ENCODE results near the gene CFAP46.

The CFAP46 gene

GRCh38 chr10:132912225-132912712 is 30.1 kb downstream of the CFAP46 start:
- H3K4me1 Mint-ChIP-seq (ENCODE audit: low read depth) = no peaks in the 10 kb centered on the region
- H3K9me3 Mint-ChIP-seq = no peaks in the 10 kb centered on the region
- no peaks in the 10 kb centered on the region for H3K36me3 Mint-ChIP-seq (ENCODE audit: low read depth)
- H3K4me3 Mint-ChIP-seq = no peak overlapping the region
- no peaks in the 10 kb centered on the region for H3K27me3 Mint-ChIP-seq
- H3K27ac Mint-ChIP-seq = no peak overlapping the region

DNA sequence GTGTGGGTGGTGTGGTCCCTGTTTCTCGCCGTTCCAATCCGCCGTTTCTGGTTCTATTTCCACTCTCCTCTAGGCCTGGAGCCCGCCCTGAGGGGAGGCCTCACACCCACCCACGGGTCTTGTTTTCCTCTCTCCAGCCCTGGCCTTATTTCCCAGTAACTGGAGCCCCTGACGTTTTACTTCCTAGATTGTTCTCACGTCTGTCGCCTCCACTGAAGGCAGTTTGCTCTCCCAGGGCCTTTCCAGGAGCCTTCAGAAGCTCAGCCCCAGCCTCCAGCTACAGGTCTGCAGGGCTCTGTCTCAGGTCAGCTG is 30.6 kb downstream of the CFAP46 start:
- Mint-ChIP-seq H3K27me3 (no peaks in the 10 kb centered on the region), H3K27ac (no peak overlapping the region), H3K9me3 (no peaks in the 10 kb centered on the region), H3K36me3 (ENCODE audit: low read depth) (no peaks in the 10 kb centered on the region), H3K4me1 (ENCODE audit: low read depth) (no peaks in the 10 kb centered on the region), H3K4me3 (no peak overlapping the region)

DNA sequence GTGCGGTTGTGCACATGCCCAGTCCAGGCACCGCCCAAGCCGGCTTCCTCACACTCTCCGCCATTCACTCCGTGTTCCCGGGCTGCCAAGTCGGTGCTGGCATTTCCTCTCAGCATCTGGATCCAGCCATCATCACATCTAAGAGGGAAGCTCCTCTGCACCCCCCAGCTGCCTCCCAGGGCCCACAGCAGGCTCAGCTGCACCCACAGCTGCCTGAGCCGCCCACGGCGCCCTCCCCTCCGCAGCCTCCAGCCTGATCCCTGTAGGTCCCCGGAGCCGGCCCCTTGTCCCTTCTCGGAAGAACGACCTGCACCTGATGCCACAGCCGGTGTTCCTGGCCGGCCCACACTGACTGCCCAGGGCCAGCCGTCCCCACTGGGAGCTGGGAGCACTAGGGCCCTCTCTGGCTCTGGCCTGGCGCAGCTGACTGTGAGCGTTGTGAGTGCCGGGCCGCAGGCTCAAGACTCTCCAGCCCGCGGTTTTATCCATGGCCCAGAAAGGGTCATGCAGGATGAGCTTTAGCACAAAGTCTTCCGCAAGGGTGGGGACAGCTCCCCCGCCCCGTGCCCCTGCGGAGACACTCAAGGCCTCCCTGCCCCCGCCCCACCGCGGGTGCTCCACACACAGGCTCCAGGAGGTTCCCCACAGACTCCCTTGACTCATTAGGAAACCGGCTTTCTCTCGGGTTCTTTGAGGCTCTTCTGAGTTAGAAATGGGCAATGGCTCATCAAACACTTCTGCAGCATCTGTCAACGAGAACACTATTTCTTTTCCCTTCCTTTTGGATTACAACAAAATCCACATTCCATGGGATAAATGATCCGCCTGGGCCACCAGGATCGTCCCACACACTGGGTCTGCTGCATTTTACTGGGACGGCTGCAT is 31.2 kb downstream of the CFAP46 start:
- no peaks in the 10 kb centered on the region for H3K27me3 Mint-ChIP-seq
- no peaks in the 10 kb centered on the region for H3K9me3 Mint-ChIP-seq
- H3K4me3 Mint-ChIP-seq = no peak overlapping the region
- H3K4me1 Mint-ChIP-seq (ENCODE audit: low read depth) = no peaks in the 10 kb centered on the region
- H3K36me3 Mint-ChIP-seq (ENCODE audit: low read depth) = no peaks in the 10 kb centered on the region
- no peak overlapping the region for H3K27ac Mint-ChIP-seq

DNA sequence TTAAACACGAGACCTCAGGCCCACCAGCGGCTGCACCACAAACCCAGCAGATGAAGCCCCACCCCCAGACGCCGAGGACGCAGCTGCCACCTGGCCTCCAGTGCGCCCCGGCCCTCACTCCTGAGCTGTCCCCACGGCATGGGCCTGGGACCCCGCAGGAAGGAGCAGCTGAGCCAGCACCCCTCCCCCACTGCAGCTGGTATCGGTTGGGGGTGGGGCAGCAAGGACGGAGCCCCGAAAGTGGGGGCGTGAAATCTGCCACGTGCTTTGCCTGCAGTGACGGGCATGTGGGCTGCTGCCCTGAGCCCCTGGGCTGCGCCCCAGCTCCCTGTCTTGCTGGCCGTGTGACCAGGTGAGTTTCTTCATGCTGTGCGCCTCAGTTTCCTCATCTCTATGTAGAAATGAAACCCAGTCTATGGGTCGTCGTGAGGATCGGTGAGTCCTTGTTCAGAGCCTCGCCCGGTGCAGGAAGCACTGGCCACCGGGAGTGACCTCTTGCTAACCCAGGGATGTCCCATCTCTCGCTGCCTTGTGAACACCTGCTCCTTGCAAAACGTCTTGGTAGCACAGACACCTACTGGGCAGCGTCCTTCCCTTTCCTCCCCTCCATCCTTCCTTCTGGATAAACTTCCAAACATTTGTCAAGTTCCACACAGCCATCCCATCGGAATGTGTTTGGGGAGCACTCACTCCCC is 32.0 kb downstream of the CFAP46 start:
- Mint-ChIP-seq H3K36me3 (ENCODE audit: low read depth) (no peaks in the 10 kb centered on the region), H3K4me3 (no peak overlapping the region), H3K4me1 (ENCODE audit: low read depth) (peaks cover 2% of the 10 kb centered on the region), H3K27me3 (no peaks in the 10 kb centered on the region), H3K27ac (no peak overlapping the region), H3K9me3 (no peaks in the 10 kb centered on the region)

- Mint-ChIP-seq H3K27ac (no peak overlapping the region), H3K27me3 (no peaks in the 10 kb centered on the region), H3K9me3 (no peaks in the 10 kb centered on the region), H3K36me3 (ENCODE audit: low read depth) (no peaks in the 10 kb centered on the region), H3K4me1 (ENCODE audit: low read depth) (peaks cover 10% of the 10 kb centered on the region), H3K4me3 (no peak overlapping the region)
Measured at GRCh38 chr10:132909491-132910071, 32.8 kb downstream of the CFAP46 start.

DNA sequence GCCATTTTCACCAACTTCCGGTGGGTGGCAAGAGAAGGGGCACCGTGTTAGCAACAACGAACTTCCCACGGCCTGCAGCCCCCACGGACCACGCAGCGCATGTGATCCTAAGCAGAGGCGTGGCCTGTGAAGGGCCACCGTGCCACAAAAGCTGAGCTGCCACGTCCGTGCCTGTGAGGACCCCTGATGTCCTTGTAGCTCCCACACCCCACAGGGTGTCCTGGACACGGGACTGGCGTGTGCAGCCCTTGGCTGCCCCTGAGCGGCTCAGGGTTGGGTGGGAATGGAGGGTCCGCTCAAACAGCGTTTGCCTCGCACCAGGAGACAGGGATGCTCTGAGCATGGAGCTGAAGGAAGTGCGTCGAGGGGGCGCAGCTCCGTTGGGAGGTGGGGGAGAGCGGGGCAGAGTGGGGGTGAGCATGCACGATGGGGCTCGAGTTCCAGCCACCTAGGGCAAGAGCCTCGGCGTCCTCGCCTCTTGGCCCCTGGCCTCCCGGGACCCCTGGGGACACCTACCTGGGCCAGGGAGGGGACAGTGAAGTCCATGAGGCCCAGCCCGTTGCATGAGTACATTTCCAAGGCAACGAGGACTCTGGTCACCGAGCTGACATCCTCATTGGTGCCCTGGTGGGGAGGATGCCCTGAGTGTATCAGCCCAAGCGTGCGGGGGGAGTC is 33.6 kb downstream of the CFAP46 start:
- no peak overlapping the region for H3K4me3 Mint-ChIP-seq
- no peaks in the 10 kb centered on the region for H3K9me3 Mint-ChIP-seq
- H3K27ac Mint-ChIP-seq = no peak overlapping the region
- peaks cover 17% of the 10 kb centered on the region for H3K4me1 Mint-ChIP-seq (ENCODE audit: low read depth)
- H3K27me3 Mint-ChIP-seq = no peaks in the 10 kb centered on the region
- H3K36me3 Mint-ChIP-seq (ENCODE audit: low read depth) = no peaks in the 10 kb centered on the region

DNA sequence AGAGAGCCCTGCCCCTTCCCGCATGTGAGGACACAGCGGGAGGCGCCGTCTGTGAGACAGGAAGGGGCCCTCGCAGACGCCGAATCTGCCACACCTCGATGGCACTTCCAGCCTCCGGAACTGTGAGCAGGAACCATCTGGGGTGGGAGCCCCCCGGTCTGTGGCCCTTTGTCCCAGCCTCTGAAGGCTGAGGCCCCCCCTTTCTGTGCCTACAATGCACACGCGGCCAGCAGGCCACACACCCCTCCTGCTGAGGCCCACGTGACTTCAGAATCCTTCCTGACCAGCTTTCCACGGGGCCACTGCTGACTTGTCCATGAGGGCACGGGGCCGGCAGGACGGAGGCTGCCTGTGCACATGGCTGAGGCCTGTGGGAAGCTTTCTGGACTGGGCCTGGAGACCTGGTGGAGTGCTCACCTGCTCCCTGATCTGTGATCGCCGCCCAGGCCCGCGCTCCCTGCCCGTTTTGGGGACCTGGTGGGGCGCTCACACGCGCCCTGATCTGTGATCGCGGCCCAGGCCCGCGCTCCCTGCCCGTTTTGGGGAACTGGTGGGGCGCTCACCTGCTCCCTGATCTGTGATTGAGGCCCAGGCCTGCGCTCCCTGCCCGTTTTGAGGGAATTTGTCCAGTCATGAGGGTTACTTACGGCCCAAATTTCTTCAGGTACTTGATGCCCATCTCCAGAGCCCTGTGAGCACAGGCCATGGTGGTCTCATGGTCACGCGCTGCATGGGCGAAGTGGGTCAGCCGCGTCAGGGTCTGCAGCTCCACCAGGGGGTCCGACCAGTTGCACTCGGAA is 34.3 kb downstream of the CFAP46 start:
- no peak overlapping the region for H3K27ac Mint-ChIP-seq

GRCh38 chr10:132906836-132907235 is 35.5 kb downstream of the CFAP46 start:
- Mint-ChIP-seq H3K27ac (no peak overlapping the region), H3K4me1 (ENCODE audit: low read depth) (peaks cover 17% of the 10 kb centered on the region), H3K27me3 (peaks cover 8% of the 10 kb centered on the region), H3K36me3 (ENCODE audit: low read depth) (no peaks in the 10 kb centered on the region), H3K4me3 (no peak overlapping the region), H3K9me3 (no peaks in the 10 kb centered on the region)

More for the DNA sequence above, 34.3 kb downstream of the CFAP46 start:
- Mint-ChIP-seq H3K9me3 (no peaks in the 10 kb centered on the region), H3K4me1 (ENCODE audit: low read depth) (peaks cover 17% of the 10 kb centered on the region), H3K4me3 (no peak overlapping the region), H3K36me3 (ENCODE audit: low read depth) (no peaks in the 10 kb centered on the region), H3K27me3 (peaks cover 3% of the 10 kb centered on the region)

DNA sequence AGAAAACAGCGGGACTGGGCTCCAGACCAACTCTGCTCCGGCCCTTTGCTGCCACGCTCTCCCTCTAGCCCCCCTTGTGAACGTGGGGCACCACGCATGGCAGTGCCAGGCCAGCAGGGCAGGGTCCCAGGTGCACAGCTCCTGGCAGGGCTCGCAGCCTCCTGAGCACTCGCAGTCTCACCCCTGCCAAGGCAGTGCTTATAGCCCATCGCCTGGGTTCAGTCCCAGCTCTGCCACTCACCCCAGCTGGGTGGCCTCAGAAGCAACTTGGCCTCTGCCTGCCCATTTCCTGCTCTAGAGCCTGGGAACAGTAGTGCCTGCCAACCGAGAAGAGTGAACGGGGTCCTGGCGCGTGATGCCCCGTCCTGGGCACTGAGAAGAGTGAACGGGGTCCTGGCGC is 36.3 kb downstream of the CFAP46 start:
- peaks cover 13% of the 10 kb centered on the region for H3K27me3 Mint-ChIP-seq
- H3K4me1 Mint-ChIP-seq (ENCODE audit: low read depth) = peaks cover 17% of the 10 kb centered on the region
- H3K27ac Mint-ChIP-seq = no peak overlapping the region
- peaks cover 3% of the 10 kb centered on the region for H3K9me3 Mint-ChIP-seq
- no peaks in the 10 kb centered on the region for H3K36me3 Mint-ChIP-seq (ENCODE audit: low read depth)
- no peak overlapping the region for H3K4me3 Mint-ChIP-seq

GRCh38 chr10:132905661-132906060 is 36.7 kb downstream of the CFAP46 start:
- Mint-ChIP-seq H3K27me3 (peaks cover 17% of the 10 kb centered on the region), H3K36me3 (ENCODE audit: low read depth) (no peaks in the 10 kb centered on the region), H3K9me3 (peaks cover 6% of the 10 kb centered on the region), H3K4me3 (no peak overlapping the region), H3K27ac (no peak overlapping the region), H3K4me1 (ENCODE audit: low read depth) (peaks cover 17% of the 10 kb centered on the region)

DNA sequence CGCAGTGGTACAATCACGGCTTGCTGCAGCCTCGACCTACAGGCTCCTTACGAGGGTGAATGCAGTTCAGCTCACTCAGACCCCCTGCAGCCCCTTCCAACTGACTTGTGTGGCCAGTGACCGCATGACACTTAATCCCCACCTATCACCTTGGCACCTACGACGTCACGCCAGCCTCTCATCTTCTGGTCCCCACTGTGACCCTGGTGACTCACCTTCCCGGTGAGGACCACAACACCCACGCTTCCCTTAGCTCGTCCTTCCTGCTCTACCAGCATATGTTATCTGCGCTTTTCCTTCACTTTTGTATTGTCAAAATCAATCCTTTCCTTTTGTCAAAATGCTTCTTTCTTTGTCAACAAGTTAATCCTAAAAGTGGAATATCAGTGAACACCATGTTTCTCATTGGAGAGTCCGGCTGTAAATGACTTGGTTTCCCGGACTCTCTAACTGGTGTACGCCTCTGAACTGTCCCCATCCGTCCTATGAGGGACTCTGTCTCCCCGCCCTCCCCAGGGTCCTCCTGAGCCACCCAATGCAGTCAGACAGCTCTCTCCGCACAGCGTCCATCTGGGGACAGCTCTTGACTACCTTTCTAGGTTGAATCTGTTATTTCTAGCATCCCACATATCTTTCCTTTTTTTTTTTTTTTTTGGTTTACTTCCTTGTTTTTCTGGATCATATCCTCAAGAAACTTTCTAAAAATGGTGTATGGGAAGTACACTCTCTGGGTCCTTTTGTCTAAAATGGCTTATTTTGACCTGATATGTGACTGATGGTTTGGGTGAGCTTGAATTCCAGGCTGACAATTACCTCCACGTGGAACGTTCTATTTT is 37.3 kb downstream of the CFAP46 start:
- Mint-ChIP-seq H3K36me3 (ENCODE audit: low read depth) (no peaks in the 10 kb centered on the region), H3K4me3 (peak overlapping the region; percentile 24), H3K27ac (peak overlapping the region; percentile 9), H3K9me3 (peaks cover 6% of the 10 kb centered on the region), H3K27me3 (peaks cover 18% of the 10 kb centered on the region), H3K4me1 (ENCODE audit: low read depth) (peaks cover 17% of the 10 kb centered on the region)

- peaks cover 18% of the 10 kb centered on the region for H3K27me3 Mint-ChIP-seq
- H3K27ac Mint-ChIP-seq = no peak overlapping the region
- H3K9me3 Mint-ChIP-seq = peaks cover 6% of the 10 kb centered on the region
- H3K36me3 Mint-ChIP-seq (ENCODE audit: low read depth) = no peaks in the 10 kb centered on the region
- H3K4me3 Mint-ChIP-seq = peak overlapping the region; percentile 24
- H3K4me1 Mint-ChIP-seq (ENCODE audit: low read depth) = peaks cover 17% of the 10 kb centered on the region
Measured at GRCh38 chr10:132904181-132904813, 38.1 kb downstream of the CFAP46 start.

All from stimulated activated naive CD8-positive, alpha-beta T cell treated with anti-CD3 and anti-CD28 coated beads, Interleukin-15, Interleukin-2, amounts not matched to agents 100 ng/mL and 50 ng/mL, for 24 hours (primary cell).